Measurements from ENCODE around the gene PPM1F. TPM values are rescaled to one million over a fixed set of nuclear protein-coding genes. Genes with fewer than 3 reads are reported as not detected.
A peak's percentile ranks its signal among the peaks of the same experiment; 100 is the strongest.
"Not testable (repeated sequence)": the region's sequence is repeated elsewhere in the genome, so short reads cannot be mapped to it uniquely, and the experiment has no call there.

The PPM1F gene
- total RNA-seq, 1 experiment from 2014 or later = 21.1 TPM

DNA sequence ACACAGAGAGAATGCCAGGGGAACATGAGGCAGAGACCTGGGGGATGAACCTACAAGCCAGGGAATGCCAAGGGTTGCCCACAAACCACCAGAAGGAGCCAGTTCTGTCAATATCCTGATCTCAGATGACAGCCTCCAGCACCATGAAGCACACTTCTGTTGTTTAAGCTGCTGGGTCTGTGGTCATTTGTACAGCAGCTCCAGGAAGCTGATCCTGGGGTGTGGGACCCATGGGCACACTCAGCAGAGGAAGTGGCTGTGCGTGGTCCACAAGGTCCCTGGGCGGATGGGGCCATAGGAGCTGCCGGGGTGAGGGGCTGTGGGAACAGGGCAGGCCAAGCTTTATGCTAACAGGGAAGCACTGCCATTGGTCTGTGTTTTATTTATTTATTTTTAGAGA is 12.1 kb downstream of the PPM1F start:
- WGBS (ENCODE audit: extremely low coverage, insufficient read length, low lambda C conversion rate) = no CpG with 5 or more reads among the region's 3 CpGs
- H3K4me2 ChIP-seq (ENCODE audit: insufficient read depth, insufficient read length, low read length) = no peak overlapping the region
- no peaks in the 10 kb centered on the region for H3K79me2 ChIP-seq (ENCODE audit: insufficient read depth, low read length)
- H3K27me3 Mint-ChIP-seq (ENCODE audit: low read depth) = no peaks in the 10 kb centered on the region; the same call in 1 of the 2 replicates
- peaks cover 2 to 8% of the 10 kb centered on the region in 2 experiments for H3K4me1 Mint-ChIP-seq
- TF ChIP-seq, protein P1, sequence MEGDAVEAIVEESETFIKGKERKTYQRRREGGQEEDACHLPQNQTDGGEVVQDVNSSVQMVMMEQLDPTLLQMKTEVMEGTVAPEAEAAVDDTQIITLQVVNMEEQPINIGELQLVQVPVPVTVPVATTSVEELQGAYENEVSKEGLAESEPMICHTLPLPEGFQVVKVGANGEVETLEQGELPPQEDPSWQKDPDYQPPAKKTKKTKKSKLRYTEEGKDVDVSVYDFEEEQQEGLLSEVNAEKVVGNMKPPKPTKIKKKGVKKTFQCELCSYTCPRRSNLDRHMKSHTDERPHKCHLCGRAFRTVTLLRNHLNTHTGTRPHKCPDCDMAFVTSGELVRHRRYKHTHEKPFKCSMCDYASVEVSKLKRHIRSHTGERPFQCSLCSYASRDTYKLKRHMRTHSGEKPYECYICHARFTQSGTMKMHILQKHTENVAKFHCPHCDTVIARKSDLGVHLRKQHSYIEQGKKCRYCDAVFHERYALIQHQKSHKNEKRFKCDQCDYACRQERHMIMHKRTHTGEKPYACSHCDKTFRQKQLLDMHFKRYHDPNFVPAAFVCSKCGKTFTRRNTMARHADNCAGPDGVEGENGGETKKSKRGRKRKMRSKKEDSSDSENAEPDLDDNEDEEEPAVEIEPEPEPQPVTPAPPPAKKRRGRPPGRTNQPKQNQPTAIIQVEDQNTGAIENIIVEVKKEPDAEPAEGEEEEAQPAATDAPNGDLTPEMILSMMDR (conservative IDR thresholded peaks at IDR 0.05) = no peak
- H3T11ph ChIP-seq (ENCODE audit: low read length) = no peak overlapping the region
- no peak overlapping the region for H2BK12ac ChIP-seq (ENCODE audit: insufficient read length, low read depth, low read length)
- H2BK120ac ChIP-seq (ENCODE audit: low read depth, low read length, poor library complexity, severe bottlenecking) = no peak overlapping the region
- DNase-seq = no peak
- H2AK5ac ChIP-seq (ENCODE audit: insufficient read length, low read length) = no peak overlapping the region
- H4K5ac ChIP-seq (ENCODE audit: insufficient read length, low read depth, low read length) = no peak overlapping the region
- no peak overlapping the region for H4K91ac ChIP-seq (ENCODE audit: insufficient read length, low read depth, low read length)
- no peak overlapping the region for H3K4me3 Mint-ChIP-seq
- H3K27me3 ChIP-seq (ENCODE audit: insufficient read depth, low read length) = no peaks in the 10 kb centered on the region
- no peak overlapping the region for H3K9ac ChIP-seq (ENCODE audit: extremely low read depth, insufficient read length, low read length)
- no peak overlapping the region for H2BK5ac ChIP-seq (ENCODE audit: insufficient read length, low read length)
- no peak overlapping the region for H3K56ac ChIP-seq (ENCODE audit: insufficient read length, low read depth, low read length)
- H3K36me3 Mint-ChIP-seq (ENCODE audit: insufficient read depth in 1 of 3, low read depth in 3 of 3) = peaks cover 7 to 24% (median 16%) of the 10 kb centered on the region in 3 experiments
- H3K23ac ChIP-seq (ENCODE audit: insufficient read length, low read depth, low read length) = no peak overlapping the region
- no peak overlapping the region for H3K18ac ChIP-seq (ENCODE audit: insufficient read length, low read depth, low read length)
- H4K20me1 ChIP-seq (ENCODE audit: control insufficient read depth, insufficient read depth, insufficient read length) = peaks cover 2% of the 10 kb centered on the region
- no peaks in the 10 kb centered on the region for H3K4me1 ChIP-seq (ENCODE audit: insufficient read depth, low read length)
- no peak overlapping the region for H2BK20ac ChIP-seq (ENCODE audit: low read depth, low read length, poor library complexity, severe bottlenecking)
- peak overlapping the region in 1 of 3 experiments; percentile 85; a peak in 1 of 7 replicates for H3K27ac Mint-ChIP-seq
- no peaks in the 10 kb centered on the region for H3K9me3 ChIP-seq (ENCODE audit: control insufficient read depth, low read depth, low read length)
- H2AFZ ChIP-seq (ENCODE audit: low read length) = no peak overlapping the region
- no peak overlapping the region for H3K27ac ChIP-seq (ENCODE audit: insufficient read length, low read depth, low read length)
- no peaks in the 10 kb centered on the region for H3K9me3 Mint-ChIP-seq
- peaks cover 4% of the 10 kb centered on the region for H3K23me2 ChIP-seq (ENCODE audit: insufficient read length, low read depth, low read length, poor library complexity, severe bottlenecking)
- H2BK15ac ChIP-seq (ENCODE audit: low read depth, low read length) = no peak overlapping the region
- no peak overlapping the region for H4K8ac ChIP-seq (replicated peaks; ENCODE audit: insufficient read length, low read depth, low read length)
- no peak overlapping the region for H3K14ac ChIP-seq (ENCODE audit: insufficient read depth, low read length)
- no peaks in the 10 kb centered on the region for H3K79me1 ChIP-seq (ENCODE audit: insufficient read depth, low read depth, low read length, poor library complexity, severe bottlenecking)
- no peak overlapping the region for H3K4ac ChIP-seq (ENCODE audit: low read depth, low read length)

DNA sequence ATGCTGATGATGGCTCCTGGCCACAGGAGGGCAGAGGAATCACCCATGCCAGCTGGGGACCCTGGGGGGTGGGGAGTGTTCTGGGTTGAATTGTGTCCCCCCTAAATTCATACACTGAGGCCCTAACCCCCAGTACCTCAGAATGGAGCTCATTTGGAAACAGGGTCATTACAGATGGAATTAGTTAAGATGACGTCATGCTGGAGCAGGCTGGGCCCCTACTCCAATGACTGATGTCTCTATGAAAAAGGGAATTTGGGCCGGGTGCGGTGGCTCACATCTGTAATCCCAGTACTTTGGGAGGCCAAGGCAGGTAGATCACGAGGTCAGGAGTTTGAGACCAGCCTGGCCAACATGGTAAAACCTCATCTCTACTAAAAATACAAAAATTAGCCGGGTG is 12.7 kb downstream of the PPM1F start:
- not testable (repeated sequence) for H3K4ac ChIP-seq (ENCODE audit: low read depth, low read length); H3K4me2 ChIP-seq (ENCODE audit: insufficient read depth, insufficient read length, low read length); H2BK20ac ChIP-seq (ENCODE audit: low read depth, low read length, poor library complexity, severe bottlenecking); DNase-seq; H3K23me2 ChIP-seq (ENCODE audit: insufficient read length, low read depth, low read length, poor library complexity, severe bottlenecking); H3K56ac ChIP-seq (ENCODE audit: insufficient read length, low read depth, low read length); H3K27me3 ChIP-seq (ENCODE audit: insufficient read depth, low read length); H3K9ac ChIP-seq (ENCODE audit: extremely low read depth, insufficient read length, low read length); H3K79me1 ChIP-seq (ENCODE audit: insufficient read depth, low read depth, low read length, poor library complexity, severe bottlenecking); H2BK120ac ChIP-seq (ENCODE audit: low read depth, low read length, poor library complexity, severe bottlenecking); H4K5ac ChIP-seq (ENCODE audit: insufficient read length, low read depth, low read length); H3K14ac ChIP-seq (ENCODE audit: insufficient read depth, low read length); H4K8ac ChIP-seq (replicated peaks; ENCODE audit: insufficient read length, low read depth, low read length); H3K18ac ChIP-seq (ENCODE audit: insufficient read length, low read depth, low read length); H3K79me2 ChIP-seq (ENCODE audit: insufficient read depth, low read length); H3K27ac ChIP-seq (ENCODE audit: insufficient read length, low read depth, low read length); H2BK15ac ChIP-seq (ENCODE audit: low read depth, low read length); H2AFZ ChIP-seq (ENCODE audit: low read length); H3K27me3 Mint-ChIP-seq (ENCODE audit: low read depth); H2BK12ac ChIP-seq (ENCODE audit: insufficient read length, low read depth, low read length); H3T11ph ChIP-seq (ENCODE audit: low read length); H4K91ac ChIP-seq (ENCODE audit: insufficient read length, low read depth, low read length); H3K23ac ChIP-seq (ENCODE audit: insufficient read length, low read depth, low read length); H3K4me1 ChIP-seq (ENCODE audit: insufficient read depth, low read length); H3K4me3 Mint-ChIP-seq; H3K9me3 Mint-ChIP-seq; H3K9me3 ChIP-seq (ENCODE audit: control insufficient read depth, low read depth, low read length); H2BK5ac ChIP-seq (ENCODE audit: insufficient read length, low read length); H2AK5ac ChIP-seq (ENCODE audit: insufficient read length, low read length); H3K4me1 Mint-ChIP-seq; H4K20me1 ChIP-seq (ENCODE audit: control insufficient read depth, insufficient read depth, insufficient read length)
- H3K36me3 Mint-ChIP-seq (ENCODE audit: insufficient read depth in 1 of 3, low read depth in 3 of 3) = peaks cover 7 to 18% (median 10%) of the 10 kb centered on the region in 3 experiments; a peak in 6 of 7 replicates
- no CpG with 5 or more reads among the region's 5 CpGs for WGBS (ENCODE audit: extremely low coverage, insufficient read length, low lambda C conversion rate)
- 0 out of 7 replicates have a peak overlapping the region, but pooled peaks of 1 of the 3 experiments have one; percentile 40 for H3K27ac Mint-ChIP-seq

All from H9 (cell line).